H1 (cell line): Measurements from ENCODE around the gene TFRC. TPM values are rescaled to one million over a fixed set of nuclear protein-coding genes. Genes with fewer than 3 reads are reported as not detected.

Source experiments
- polyA plus RNA-seq, 7 experiments: library from polyadenylated mRNA; depleted of rRNA in 3 of 7; stranded (reverse) in 5 of 7; unstranded in 2 of 7; fragments of >200 nt in 5 of 7; fragments of 200-250 nt in 2 of 7; gene quantifications; 1 replicate in 5 of 7; 2 replicates in 1 of 7; 4 replicates in 1 of 7; pipeline versions ENCODE4 v1.2.1 to v1.2.3, GENCODE V29; 2011 to 2013; ENCODE audit warnings: missing spikeins in 2 of 7, mixed read lengths in 2 of 7
- small RNA-seq: library from polyadenylated mRNA; stranded (forward); fragments of <200 nt; extraction: miRNeasy Mini kit (QIAGEN cat#:217004); gene quantifications from one replicate; pipeline ENCODE3, GENCODE V24; 2013; ENCODE audit not compliant: insufficient read depth
- total RNA-seq: library from RNA; stranded (reverse); fragmentation: NEBNext Ultra II Directional; extraction: Animal tissue kit (Norgen Biotek cat#: 25700); gene quantifications from 2 replicates; pipeline ENCODE4 v1.2.1, GENCODE V29; 2021

The TFRC gene
- total and polyA plus RNA-seq, 2 of the 8 experiments (the other 6 are each of a cell fraction or from before 2014, with no cell fraction given), result 67.3 to 161 TPM

Small RNA genes lying within 50 kb of the gene (small RNA-seq; reads per million reads assigned to genes)
- gene RNU7-18P, result not detected

Other genes starting within 250 kb of the TFRC start
- 33.9 and 38.6 TPM in 2 replicates for gene TNK2, start 173.5 kb downstream of the TFRC start, total RNA-seq
- 10.4 and 18.2 TPM in 2 replicates for gene TNK2, start 173.5 kb downstream of the TFRC start, polyA plus RNA-seq (2011; rRNA removed)
- gene ZDHHC19, start 129.3 kb upstream of the TFRC start, total RNA-seq, result 4.1 and 4.5 TPM in 2 replicates
- gene ZDHHC19, start 129.3 kb upstream of the TFRC start, polyA plus RNA-seq (2011; rRNA removed), result 2.5 and 4.9 TPM in 2 replicates
- gene SLC51A, start 134.4 kb upstream of the TFRC start, total RNA-seq, result 7.7 and 9.8 TPM in 2 replicates
- gene SLC51A, start 134.4 kb upstream of the TFRC start, polyA plus RNA-seq (2011; rRNA removed), result 6.3 and 8.3 TPM in 2 replicates
- 30.2 and 31.8 TPM in 2 replicates for gene PCYT1A, start 205.6 kb upstream of the TFRC start, total RNA-seq
- gene PCYT1A, start 205.6 kb upstream of the TFRC start, polyA plus RNA-seq (2011; rRNA removed), result 17.5 and 19.9 TPM in 2 replicates
- gene DYNLT2B, start 236.2 kb upstream of the TFRC start, total RNA-seq, result 9.7 and 10.9 TPM in 2 replicates
- 15.6 and 22.2 TPM in 2 replicates for gene DYNLT2B, start 236.2 kb upstream of the TFRC start, polyA plus RNA-seq (2011; rRNA removed)